ENCODE results near the gene FOSB. TPM values are rescaled to one million over a fixed set of nuclear protein-coding genes. Genes with fewer than 3 reads are reported as not detected.

Gene FOSB
- 0.73 and 3.3 TPM in 2 replicates for total RNA-seq

GRCh38 chr19:45467456-45468158, at the start of gene FOSB:
TSS of gene FOSB (plus strand) at chr19:45467996. CDS start at chr19:45468587, 591 bp downstream.

DNA sequence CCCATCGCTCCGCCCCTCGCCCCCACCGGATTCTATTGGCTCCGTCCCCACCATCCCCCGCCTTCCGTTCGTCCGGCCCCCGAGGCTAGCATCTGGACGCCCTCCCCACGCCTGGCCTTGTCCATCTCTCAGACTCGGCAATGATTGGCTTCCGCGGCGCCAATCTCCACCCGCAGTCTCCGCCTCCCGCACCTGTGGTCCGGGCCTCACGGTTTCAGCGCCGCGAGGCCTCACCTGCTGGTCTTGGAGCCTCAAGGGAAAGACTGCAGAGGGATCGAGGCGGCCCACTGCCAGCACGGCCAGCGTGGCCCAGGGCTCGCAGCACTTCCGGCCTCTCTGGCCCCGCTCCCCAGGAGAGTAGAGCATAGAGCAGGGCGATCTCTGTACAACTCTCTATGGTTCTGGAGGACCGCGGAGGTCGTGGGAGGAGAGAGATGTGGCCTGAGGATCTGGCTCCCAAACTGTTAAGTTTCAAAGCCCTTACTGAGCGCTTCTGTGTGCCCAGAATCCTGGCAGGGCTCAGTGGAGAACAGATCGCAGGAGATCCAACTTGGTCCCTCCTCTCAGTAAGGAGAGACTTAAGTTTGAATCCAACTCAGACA, 44.1 kb upstream of the FOSB start, which contains the start of gene ERCC1:
ERCC1 (minus strand) TSS at position 329 of the 602 bp plus-strand sequence. CDS start 543 bp downstream, outside the sequence.

DNA sequence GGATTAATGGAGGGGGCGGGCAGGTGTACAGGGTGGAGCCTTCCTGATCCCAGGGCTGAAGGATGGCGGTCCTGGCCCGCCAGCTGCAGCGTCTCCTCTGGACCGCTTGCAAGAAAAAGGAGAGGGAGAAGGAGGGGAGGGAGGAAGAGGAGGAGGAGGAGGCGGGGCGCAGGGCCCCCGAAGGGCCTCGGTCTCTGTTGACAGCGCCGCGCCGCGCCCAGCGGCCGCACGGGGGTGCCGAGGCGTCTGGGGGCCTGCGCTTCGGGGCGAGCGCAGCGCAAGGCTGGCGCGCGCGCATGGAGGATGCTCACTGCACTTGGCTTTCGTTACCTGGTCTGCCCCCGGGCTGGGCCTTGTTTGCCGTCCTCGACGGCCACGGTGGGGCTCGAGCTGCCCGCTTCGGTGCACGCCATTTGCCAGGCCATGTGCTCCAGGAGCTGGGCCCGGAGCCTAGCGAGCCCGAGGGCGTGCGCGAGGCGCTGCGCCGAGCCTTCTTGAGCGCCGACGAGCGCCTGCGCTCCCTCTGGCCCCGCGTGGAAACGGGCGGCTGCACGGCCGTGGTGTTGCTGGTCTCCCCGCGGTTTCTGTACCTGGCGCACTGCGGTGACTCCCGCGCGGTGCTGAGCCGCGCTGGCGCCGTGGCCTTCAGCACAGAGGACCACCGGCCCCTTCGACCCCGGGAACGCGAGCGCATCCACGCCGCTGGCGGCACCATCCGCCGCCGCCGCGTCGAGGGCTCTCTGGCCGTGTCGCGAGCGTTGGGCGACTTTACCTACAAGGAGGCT, 30.8 kb downstream of the FOSB start, which contains the start of gene PPM1N:
PPM1N (plus strand) TSS at position 33 of the 785 bp plus-strand sequence; CDS start at position 63, 30 bp downstream.

DNA sequence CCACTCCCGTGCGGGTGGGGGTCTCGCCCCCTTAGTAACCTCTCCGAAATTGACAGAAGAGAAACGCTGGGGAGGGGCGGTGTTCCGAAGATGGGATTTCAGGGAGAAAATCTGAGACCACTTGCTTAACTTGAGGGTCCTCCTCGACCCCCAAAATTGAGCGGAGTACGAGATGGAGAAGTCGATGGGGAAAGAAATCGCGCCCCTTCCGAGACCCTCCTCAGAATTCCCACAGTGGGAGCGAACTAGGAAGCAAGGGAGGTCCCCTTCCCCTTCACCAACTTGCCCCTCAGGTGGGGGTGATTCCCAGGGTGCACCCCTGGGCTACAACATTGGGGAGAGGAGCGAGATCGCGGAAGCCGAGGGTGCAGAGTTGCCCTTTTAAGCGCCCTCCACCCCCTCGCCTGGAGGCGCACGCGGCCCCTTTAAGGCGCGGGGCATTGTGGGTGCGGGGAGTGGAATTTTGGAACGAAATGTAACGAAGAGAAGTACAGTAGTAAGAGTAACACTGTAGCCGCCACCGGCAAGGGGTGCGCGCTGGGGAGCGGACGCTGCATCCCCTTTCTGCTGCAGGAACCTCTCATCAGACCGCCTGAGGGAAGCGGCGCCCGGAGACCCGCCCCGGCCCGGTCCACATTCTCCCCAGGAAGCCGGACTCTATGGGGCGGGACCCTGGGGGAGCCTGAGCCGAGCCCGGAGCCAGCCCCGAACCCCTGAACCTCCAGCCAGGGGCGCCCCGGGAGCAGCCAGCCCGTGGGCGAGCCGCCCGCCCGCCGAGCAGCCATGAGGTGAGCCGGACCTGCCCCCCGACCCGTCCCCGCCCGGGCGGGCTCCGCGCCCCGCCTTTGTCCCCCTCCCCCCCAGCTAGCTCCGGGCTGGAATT, 39.4 kb downstream of the FOSB start, which contains the start of gene VASP:
VASP (plus strand) TSS at position 491 of the 883 bp plus-strand sequence; CDS start at position 784, 293 bp downstream.

Other genes starting within 250 kb of the FOSB start
- 0.17 TPM in 1 of 2 replicates, not detected in the other for gene EXOC3L2, start 222.6 kb upstream of the FOSB start, total RNA-seq
- 12.5 and 16.0 TPM in 2 replicates for gene MARK4, start 216.7 kb upstream of the FOSB start, total RNA-seq
- not detected in 2 replicates for gene CKM, start 145.1 kb upstream of the FOSB start, total RNA-seq
- under 0.01 TPM in 2 replicates for gene KLC3, start 127.2 kb upstream of the FOSB start, total RNA-seq
- 18.0 and 28.1 TPM in 2 replicates for gene ERCC2, start 97.4 kb upstream of the FOSB start, total RNA-seq
- 1.5 and 2.2 TPM in 2 replicates for gene PPP1R13L, start 62.9 kb upstream of the FOSB start, total RNA-seq
- gene POLR1G, start 61.4 kb upstream of the FOSB start, total RNA-seq, result 2.9 and 4.3 TPM in 2 replicates
- gene ERCC1, start 44.1 kb upstream of the FOSB start, total RNA-seq, result 78.7 and 79.7 TPM in 2 replicates
- gene RTN2, start 29.1 kb downstream of the FOSB start, total RNA-seq, result 12.9 and 14.0 TPM in 2 replicates
- 3.3 and 4.1 TPM in 2 replicates for gene PPM1N, start 30.4 kb downstream of the FOSB start, total RNA-seq
- 58.6 and 60.5 TPM in 2 replicates for gene VASP, start 39.5 kb downstream of the FOSB start, total RNA-seq
- gene OPA3, start 116.8 kb downstream of the FOSB start, total RNA-seq, result 5.5 and 6.5 TPM in 2 replicates
- gene GPR4, start 134.2 kb downstream of the FOSB start, total RNA-seq, result 0.17 and 0.73 TPM in 2 replicates
- gene EML2, start 171.4 kb downstream of the FOSB start, total RNA-seq, result 38.3 and 63.5 TPM in 2 replicates
- gene GIPR, start 200.2 kb downstream of the FOSB start, total RNA-seq, result 0.29 TPM in 1 of 2 replicates, not detected in the other
- gene SNRPD2, start 224.0 kb downstream of the FOSB start, total RNA-seq, result 228 and 382 TPM in 2 replicates
- gene QPCTL, start 224.7 kb downstream of the FOSB start, total RNA-seq, result 9.6 and 11.1 TPM in 2 replicates